Peyer's patch (tissue), 4 donors: Measurements from ENCODE around the gene TM9SF1. TPM values are rescaled to one million over a fixed set of nuclear protein-coding genes. Genes with fewer than 3 reads are reported as not detected.

Source experiments
- DNase-seq, 3 donors: peaks; one replicate each; pipeline ENCODE4 v3.0.0-alpha.2; 2017 to 2019
- H3K27ac ChIP-seq, 4 donors: fragments of 200-600 bp; sonication (generic); one replicate each; pipeline ENCODE4 v1.5.1; 2016 to 2019
- H3K27me3 ChIP-seq, 2 donors: fragments of 200-600 bp; sonication (generic); one replicate each; pipeline ENCODE4 v1.5.1; 2019
- H3K36me3 ChIP-seq, 3 donors: fragments of 200-600 bp; sonication (generic); one replicate each; pipeline ENCODE4 v1.5.1; 2016 to 2019
- H3K4me1 ChIP-seq, 4 donors: fragments of 200-600 bp; sonication (generic); one replicate each; pipeline ENCODE4 v1.5.1; 2016 to 2019
- H3K4me3 ChIP-seq, 4 donors: fragments of 200-600 bp; sonication (generic); 1 replicate in 3 of 4; 2 replicates in 1 of 4; pipeline ENCODE4 v1.5.1; 2016 to 2019; ENCODE audit warnings: mild to moderate bottlenecking in 1 of 4
- H3K9me3 ChIP-seq, 4 donors: fragments of 200-600 bp; sonication (generic); one replicate each; pipeline ENCODE4 v1.5.1; 2016 to 2019; ENCODE audit warnings: mild to moderate bottlenecking in 1 of 4
- CTCF ChIP-seq, 6 experiments: fragments of 450-650 bp in 4 of 6; fragments of 200-600 bp in 2 of 6; sonication (generic) in 1 of 6; IDR thresholded peaks; one replicate each; pipeline ENCODE4 v1.5.1; 2017 to 2019; ENCODE audit warnings: antibody characterized with exemption in 6 of 6, mild to moderate bottlenecking in 3 of 6, moderate library complexity in 1 of 6
- POLR2A ChIP-seq, 2 donors: fragments of 450-650 bp; IDR thresholded peaks; one replicate each; pipeline ENCODE4 v1.5.1; 2017; ENCODE audit warnings: antibody characterized with exemption in 2 of 2, mild to moderate bottlenecking in 2 of 2, moderate library complexity in 2 of 2
- small RNA-seq, 2 donors: library from RNA; depleted of rRNA; stranded (forward); fragments of <200 nt; gene quantifications; one replicate each; pipeline ENCODE3, GENCODE V24; 2016
- total RNA-seq, 4 donors: library from RNA; depleted of rRNA; stranded (reverse); fragments of >200 nt; gene quantifications; one replicate each; pipeline ENCODE4 v1.1.0, GENCODE V29; 2016

The TM9SF1 gene
- total RNA-seq, 4 donors from 2014 or later = 22.3 to 80.7 (median 49.8) TPM

DNA sequence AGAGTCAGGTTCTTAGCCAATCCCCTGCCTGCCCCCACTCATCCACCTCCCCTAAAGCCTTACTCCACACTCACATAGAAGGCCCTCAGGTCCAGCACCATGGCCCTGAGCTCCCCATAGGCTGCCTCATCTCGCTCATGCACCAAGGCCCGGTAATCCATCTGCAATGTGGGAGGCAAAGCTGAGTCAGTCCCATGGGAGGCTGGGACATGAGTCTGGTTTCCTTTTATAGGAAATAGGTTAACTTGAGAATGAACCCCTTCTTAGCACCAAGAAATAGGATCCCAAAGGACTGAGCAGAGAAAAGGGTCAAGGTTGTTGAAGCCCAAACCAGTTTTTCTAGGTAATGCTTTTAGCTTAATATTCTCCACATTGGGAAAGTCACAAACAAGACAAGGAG is 51.7 kb downstream of the TM9SF1 start:
- no peak for DNase-seq
- H3K27ac ChIP-seq = peak overlapping the region in 1 of 4 donors; percentile 12
- TF ChIP-seq POLR2A (IDR thresholded peaks at IDR 0.05) (no peak), CTCF (IDR thresholded peaks at IDR 0.05) (no peak)
- H3K9me3 ChIP-seq = no peaks in the 10 kb centered on the region
- no peaks in the 10 kb centered on the region for H3K27me3 ChIP-seq
- H3K4me1 ChIP-seq = peaks cover 0 to 60% (median 18%) of the 10 kb centered on the region in 4 donors
- no peak overlapping the region for H3K4me3 ChIP-seq
- peaks cover 0 to 10% (median 3%) of the 10 kb centered on the region in 3 donors for H3K36me3 ChIP-seq

- peaks cover 0 to 73% (median 21%) of the 10 kb centered on the region in 4 donors for H3K4me1 ChIP-seq
- peak within 1 kb of the TSS; percentile 73 to 89 (median 86) for H3K4me3 ChIP-seq
- peak; percentile 58 to 92 for TF ChIP-seq POLR2A (IDR thresholded peaks at IDR 0.05)
- peak; percentile 50 to 91 (median 75) for TF ChIP-seq CTCF (IDR thresholded peaks at IDR 0.05)
- no peaks in the 10 kb centered on the region for H3K27me3 ChIP-seq
- no peaks in the 10 kb centered on the region for H3K9me3 ChIP-seq
- H3K27ac ChIP-seq = peak within 1 kb of the TSS; percentile 80 to 99 (median 94)
- peak; percentile 100 for DNase-seq
- peaks cover 0 to 22% (median 3%) of the 10 kb centered on the region in 3 donors for H3K36me3 ChIP-seq
Observed at GRCh38 chr14:24141097-24141880, 54.0 kb downstream of the TM9SF1 start, which contains the start of gene EMC9. Gene EMC9 (minus strand): TSS chr14:24141591. CDS start chr14:24141304, 287 bp downstream.

DNA sequence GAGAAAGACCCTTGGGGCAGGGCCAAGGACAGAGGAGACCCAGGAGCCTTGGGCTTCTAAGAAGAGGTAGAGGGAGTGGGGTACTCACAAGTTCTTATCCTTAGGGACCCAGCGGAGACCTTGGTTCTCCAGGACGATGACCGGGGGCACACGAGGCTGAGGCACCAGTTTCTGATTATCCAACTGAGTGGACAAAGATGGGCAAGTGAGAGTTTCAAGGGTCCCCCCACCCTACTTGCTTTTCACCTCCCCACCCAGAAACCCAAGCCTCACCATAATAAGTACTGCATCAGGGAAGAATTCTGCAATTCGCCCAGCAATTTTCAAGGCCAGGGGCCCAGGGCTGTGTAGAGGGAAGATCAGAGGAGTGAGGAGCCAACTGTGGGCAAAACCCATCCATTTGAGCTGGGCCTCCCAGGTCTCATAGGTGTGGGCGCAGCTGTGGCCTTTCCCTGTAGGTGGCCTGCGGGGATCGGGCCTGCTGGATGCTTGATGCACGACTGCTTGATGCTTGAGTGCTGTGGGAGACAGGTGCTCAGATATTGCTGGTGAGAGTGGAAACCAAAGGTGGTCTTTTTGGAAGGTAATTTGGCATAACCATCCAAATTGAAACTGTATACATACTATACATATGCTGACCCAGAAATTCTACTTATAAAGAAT is 55.8 kb downstream of the TM9SF1 start:
- Histone ChIP-seq H3K4me3 (peak overlapping the region in 2 of 4 donors; percentile 24 to 84), H3K4me1 (peaks cover 0 to 65% (median 17%) of the 10 kb centered on the region in 4 donors), H3K36me3 (peaks cover 0 to 22% (median 3%) of the 10 kb centered on the region in 3 donors), H3K27me3 (no peaks in the 10 kb centered on the region), H3K27ac (no peak overlapping the region), H3K9me3 (no peaks in the 10 kb centered on the region)
- DNase-seq = no peak
- no peak for TF ChIP-seq CTCF (IDR thresholded peaks at IDR 0.05)
- no peak for TF ChIP-seq POLR2A (IDR thresholded peaks at IDR 0.05)

Small RNAs within 50 kb of the gene (small RNA-seq; reads per million reads assigned to genes)
- gene AL136295.4 (0 reads per million in 2 donors), gene CHMP4A (0 to 0.06 reads per million in 2 donors), gene IPO4 (0 to 0.18 reads per million in 2 donors), gene IRF9 (0 reads per million in 2 donors), gene MDP1 (0 reads per million in 2 donors), gene RNA5SP383 (0.12 to 0.38 reads per million in 2 donors)

Other genes starting within 250 kb of the TM9SF1 start
- 10 to 100 TPM; 52.8 to 77.9 (median 62.4) TPM for gene DHRS4, start 241.7 kb downstream of the TM9SF1 start, total RNA-seq
- gene DHRS4L2, start 206.5 kb downstream of the TM9SF1 start, total RNA-seq = 10 to 100 TPM; 23.1 to 36.1 (median 30.8) TPM
- gene CARMIL3, start 143.4 kb downstream of the TM9SF1 start, total RNA-seq = 1 to 10 TPM; 1.3 to 5.8 (median 2.8) TPM
- gene CPNE6, start 123.9 kb downstream of the TM9SF1 start, total RNA-seq = 1 to 10 TPM in 3 of 4 donors, not detected in 1; 1.9 to 4.6 (median 3.6) TPM
- gene PCK2, start 101.1 kb downstream of the TM9SF1 start, total RNA-seq = 100 to 1,000 TPM in 3 of 4 donors, 10 to 100 TPM in 1; 53.6 to 820 (median 644) TPM
- 100 to 1,000 TPM; 113 to 214 (median 176) TPM for gene DCAF11, start 80.7 kb downstream of the TM9SF1 start, total RNA-seq
- gene NRL, start 80.5 kb downstream of the TM9SF1 start, total RNA-seq = 10 to 100 TPM in 2 of 4 donors, 1 to 10 TPM in 1, not detected in 1; 4.6 to 14.2 (median 13.5) TPM
- gene FITM1, start 64.8 kb downstream of the TM9SF1 start, total RNA-seq = 10 to 100 TPM in 1 of 4 donors, 1 to 10 TPM in 2, not detected in 1; 2.6 to 11.3 (median 3.9) TPM
- 100 to 1,000 TPM; 114 to 289 (median 200) TPM for gene PSME1, start 59.2 kb downstream of the TM9SF1 start, total RNA-seq
- 10 to 100 TPM in 3 of 4 donors, 1 to 10 TPM in 1; 7.4 to 38.7 (median 34.0) TPM for gene EMC9, start 53.9 kb downstream of the TM9SF1 start, total RNA-seq
- 100 to 1,000 TPM; 119 to 258 (median 162) TPM for gene PSME2, start 48.8 kb downstream of the TM9SF1 start, total RNA-seq
- 10 to 100 TPM; 46.4 to 90.8 (median 71.1) TPM for gene RNF31, start 47.9 kb downstream of the TM9SF1 start, total RNA-seq
- gene IRF9, start 34.2 kb downstream of the TM9SF1 start, total RNA-seq = 100 to 1,000 TPM in 1 of 4 donors, 10 to 100 TPM in 3; 64.1 to 219 (median 80.8) TPM
- gene REC8, start 23.4 kb downstream of the TM9SF1 start, total RNA-seq = 10 to 100 TPM; 18.6 to 74.3 (median 37.8) TPM
- 10 to 100 TPM; 12.8 to 56.9 (median 34.2) TPM for gene IPO4, start 6.6 kb downstream of the TM9SF1 start, total RNA-seq
- gene TSSK4, start 10.3 kb upstream of the TM9SF1 start, total RNA-seq = 1 to 10 TPM in 1 of 4 donors, under 1 TPM in 1, not detected in 2; 0.70 to 1.2 TPM
- gene CHMP4A, start 18.0 kb upstream of the TM9SF1 start, total RNA-seq = 100 to 1,000 TPM in 1 of 4 donors, 10 to 100 TPM in 3; 31.4 to 190 (median 54.3) TPM
- gene MDP1, start 20.6 kb upstream of the TM9SF1 start, total RNA-seq = 10 to 100 TPM in 2 of 4 donors, 1 to 10 TPM in 2; 7.4 to 17.5 (median 10.5) TPM
- gene NEDD8, start 36.9 kb upstream of the TM9SF1 start, total RNA-seq = 10 to 100 TPM; 44.1 to 77.6 (median 67.9) TPM
- 10 to 100 TPM; 52.7 to 59.4 (median 55.3) TPM for gene GMPR2, start 37.5 kb upstream of the TM9SF1 start, total RNA-seq
- 10 to 100 TPM; 26.4 to 39.6 (median 36.9) TPM for gene TINF2, start 47.2 kb upstream of the TM9SF1 start, total RNA-seq
- 10 to 100 TPM in 1 of 4 donors, 1 to 10 TPM in 3; 1.2 to 11.3 (median 5.9) TPM for gene TGM1, start 67.7 kb upstream of the TM9SF1 start, total RNA-seq
- gene RABGGTA, start 76.2 kb upstream of the TM9SF1 start, total RNA-seq = 10 to 100 TPM; 57.3 to 84.6 (median 77.6) TPM
- gene DHRS1, start 104.3 kb upstream of the TM9SF1 start, total RNA-seq = 100 to 1,000 TPM in 1 of 4 donors, 10 to 100 TPM in 3; 51.2 to 130 (median 67.1) TPM
- gene NOP9, start 104.4 kb upstream of the TM9SF1 start, total RNA-seq = 10 to 100 TPM; 14.5 to 30.0 (median 22.4) TPM
- gene CIDEB, start 112.5 kb upstream of the TM9SF1 start, total RNA-seq = 100 to 1,000 TPM in 2 of 4 donors, 10 to 100 TPM in 2; 22.3 to 184 (median 136) TPM
- gene LTB4R2, start 114.7 kb upstream of the TM9SF1 start, total RNA-seq = 10 to 100 TPM in 2 of 4 donors, 1 to 10 TPM in 2; 7.7 to 37.2 (median 12.2) TPM
- 10 to 100 TPM in 2 of 4 donors, 1 to 10 TPM in 2; 5.1 to 28.5 (median 10.1) TPM for gene LTB4R, start 116.1 kb upstream of the TM9SF1 start, total RNA-seq
- gene ADCY4, start 139.6 kb upstream of the TM9SF1 start, total RNA-seq = 10 to 100 TPM; 12.1 to 53.6 (median 26.9) TPM
- 10 to 100 TPM; 45.2 to 72.0 (median 64.0) TPM for gene RIPK3, start 144.6 kb upstream of the TM9SF1 start, total RNA-seq
- 10 to 100 TPM in 3 of 4 donors, 1 to 10 TPM in 1; 6.5 to 52.0 (median 21.5) TPM for gene NFATC4, start 172.7 kb upstream of the TM9SF1 start, total RNA-seq
- gene NYNRIN, start 203.6 kb upstream of the TM9SF1 start, total RNA-seq = 10 to 100 TPM in 2 of 4 donors, 1 to 10 TPM in 2; 3.2 to 15.5 (median 10.3) TPM
- 1 to 10 TPM in 1 of 4 donors, under 1 TPM in 1, not detected in 2; 0.94 to 4.3 TPM for gene CBLN3, start 234.2 kb upstream of the TM9SF1 start, total RNA-seq
- 100 to 1,000 TPM in 2 of 4 donors, 10 to 100 TPM in 2; 80.9 to 129 (median 113) TPM for gene KHNYN, start 234.5 kb upstream of the TM9SF1 start, total RNA-seq
- gene SDR39U1, start 247.3 kb upstream of the TM9SF1 start, total RNA-seq = 10 to 100 TPM; 25.7 to 98.2 (median 48.9) TPM